Activated CD4-positive, alpha-beta T cell treated with anti-CD3 and anti-CD28 coated beads, Interleukin-2, amount 10 ng/mL, durations not matched to agents 7 days and 5 days (primary cell): ENCODE measurements around the gene VAV2. TPM values are rescaled to one million over a fixed set of nuclear protein-coding genes. Genes with fewer than 3 reads are reported as not detected.

Experiments
- CTCF ChIA-PET: fragments of 350-600 bp; sonication (Branson Sonifier 250); formaldehyde crosslinking; loops from one replicate; lab custom pipeline; 2021; ENCODE audit warnings: antibody characterized with exemption; lab: Charles Lee
- POLR2A ChIA-PET: fragments of 350-600 bp; sonication (Branson Sonifier 250); formaldehyde crosslinking; loops from one replicate; lab custom pipeline; 2021; ENCODE audit warnings: antibody characterized with exemption; lab: Charles Lee
- DNase-seq: peaks from one replicate; pipeline ENCODE4 v3.0.0-alpha.2; 2020
- H3K27ac Mint-ChIP-seq: one replicate; pipeline ENCODE4 v1.8.0; 2021; ENCODE audit warnings: mild to moderate bottlenecking, moderate library complexity, mixed read lengths
- H3K27me3 Mint-ChIP-seq: one replicate; pipeline ENCODE4 v1.8.0; 2021; ENCODE audit warnings: mixed read lengths
- H3K36me3 Mint-ChIP-seq: one replicate; pipeline ENCODE4 v1.8.0; 2021; ENCODE audit warnings: low read depth, mixed read lengths
- H3K4me1 Mint-ChIP-seq: one replicate; pipeline ENCODE4 v1.8.0; 2021; ENCODE audit warnings: mixed read lengths
- H3K4me3 Mint-ChIP-seq: one replicate; pipeline ENCODE4 v1.8.0; 2021; ENCODE audit warnings: mild to moderate bottlenecking, moderate library complexity, mixed read lengths
- H3K9me3 Mint-ChIP-seq: one replicate; pipeline ENCODE4 v1.8.0; 2021; ENCODE audit warnings: mixed read lengths
- total RNA-seq, 2 experiments: library from RNA; stranded (reverse); gene quantifications; one replicate each; pipeline ENCODE4 v1.2.3, GENCODE V29; 2021

VAV2 gene
- total RNA-seq, 2 experiments from 2014 or later: 6.2 TPM

DNA sequence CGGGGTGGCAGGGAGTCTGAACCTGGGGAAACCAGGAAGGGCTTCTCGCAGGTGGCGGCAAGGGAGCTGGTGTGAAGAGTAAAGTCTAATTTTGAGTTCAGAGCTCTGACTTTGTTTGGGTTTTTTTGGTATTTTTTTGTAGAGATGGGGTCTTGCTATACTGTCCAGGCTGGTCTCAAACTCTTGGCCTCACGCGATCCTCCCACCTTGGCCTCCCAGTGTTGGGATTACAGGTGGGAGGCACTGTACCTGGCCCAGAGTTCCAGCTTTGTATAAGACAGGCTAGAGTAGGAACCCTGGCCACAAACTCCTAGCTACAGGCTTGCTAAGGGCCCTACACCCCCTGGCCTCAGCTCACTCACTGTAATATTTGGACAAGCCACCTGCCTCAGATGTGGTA, 148.9 kb downstream of the VAV2 start:
- ChIA-PET POLR2A (no interaction called here), CTCF (no interaction called here)
- Mint-ChIP-seq H3K27me3 (no peaks in the 10 kb centered on the region), H3K36me3 (no peaks in the 10 kb centered on the region), H3K4me1 (no peaks in the 10 kb centered on the region), H3K4me3 (no peak overlapping the region), H3K9me3 (no peaks in the 10 kb centered on the region), H3K27ac (no peak overlapping the region)
- DNase-seq: no peak

DNA sequence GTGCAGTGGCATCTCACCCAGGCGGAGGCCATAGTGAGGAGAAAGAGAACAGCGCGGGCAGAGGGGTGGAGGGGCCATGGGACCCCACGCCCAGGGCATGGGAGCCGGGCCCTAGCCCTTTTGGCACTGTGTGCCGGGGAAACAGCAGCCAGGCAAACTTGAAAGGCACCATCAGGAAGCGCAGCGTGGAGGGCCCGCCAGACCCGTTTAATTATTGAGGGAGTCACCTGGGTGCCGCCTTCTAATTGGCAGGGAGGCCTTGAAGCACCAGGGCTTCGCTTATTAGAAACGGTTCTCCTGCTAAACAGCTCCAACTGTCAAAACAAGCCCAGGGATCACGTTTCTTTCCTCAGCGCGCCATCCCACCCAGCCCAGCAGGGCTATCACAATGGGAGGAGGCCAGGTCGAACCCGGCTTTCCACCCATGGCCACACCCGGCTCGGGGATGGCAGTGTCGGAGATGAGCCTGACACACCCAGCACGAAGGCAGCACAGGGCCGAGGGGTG, 149.3 kb downstream of the VAV2 start:
- DNase-seq: no peak
- Mint-ChIP-seq H3K4me3 (no peak overlapping the region), H3K4me1 (no peaks in the 10 kb centered on the region), H3K27me3 (no peaks in the 10 kb centered on the region), H3K36me3 (no peaks in the 10 kb centered on the region), H3K9me3 (no peaks in the 10 kb centered on the region), H3K27ac (no peak overlapping the region)
- ChIA-PET CTCF (interaction anchor here (1.9 kb wide), 1 partner anchor 21 kb away, joined by 4 read pairs; no protein-coding TSS in a partner anchor), POLR2A (no interaction called here)

DNA sequence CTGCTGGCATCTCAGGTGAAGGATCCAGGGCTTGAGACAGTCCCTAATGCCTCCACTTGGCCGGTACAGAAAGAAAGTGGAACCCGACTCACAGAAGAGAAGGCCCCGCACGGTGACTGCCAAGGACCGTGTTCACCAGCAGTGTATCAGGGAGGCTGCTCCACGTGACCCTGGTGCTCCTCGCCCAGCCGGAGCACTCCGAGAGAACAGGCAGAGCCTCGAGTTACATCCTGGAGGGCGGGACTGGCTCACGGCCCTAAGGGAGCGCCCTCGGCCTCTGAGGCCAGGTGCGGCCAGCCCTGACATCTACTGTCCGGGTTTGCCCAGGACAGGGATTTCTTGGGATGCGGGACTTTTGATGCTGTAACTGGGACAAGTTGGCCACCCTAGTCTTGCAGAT, 149.9 kb downstream of the VAV2 start:
- Mint-ChIP-seq H3K36me3 (no peaks in the 10 kb centered on the region), H3K27ac (no peak overlapping the region), H3K4me3 (no peak overlapping the region), H3K4me1 (no peaks in the 10 kb centered on the region), H3K9me3 (no peaks in the 10 kb centered on the region), H3K27me3 (no peaks in the 10 kb centered on the region)
- ChIA-PET POLR2A (no interaction called here), CTCF (interaction anchor here (1.9 kb wide), 1 partner anchor 21 kb away, joined by 4 read pairs; no protein-coding TSS in a partner anchor)
- no peak for DNase-seq

DNA sequence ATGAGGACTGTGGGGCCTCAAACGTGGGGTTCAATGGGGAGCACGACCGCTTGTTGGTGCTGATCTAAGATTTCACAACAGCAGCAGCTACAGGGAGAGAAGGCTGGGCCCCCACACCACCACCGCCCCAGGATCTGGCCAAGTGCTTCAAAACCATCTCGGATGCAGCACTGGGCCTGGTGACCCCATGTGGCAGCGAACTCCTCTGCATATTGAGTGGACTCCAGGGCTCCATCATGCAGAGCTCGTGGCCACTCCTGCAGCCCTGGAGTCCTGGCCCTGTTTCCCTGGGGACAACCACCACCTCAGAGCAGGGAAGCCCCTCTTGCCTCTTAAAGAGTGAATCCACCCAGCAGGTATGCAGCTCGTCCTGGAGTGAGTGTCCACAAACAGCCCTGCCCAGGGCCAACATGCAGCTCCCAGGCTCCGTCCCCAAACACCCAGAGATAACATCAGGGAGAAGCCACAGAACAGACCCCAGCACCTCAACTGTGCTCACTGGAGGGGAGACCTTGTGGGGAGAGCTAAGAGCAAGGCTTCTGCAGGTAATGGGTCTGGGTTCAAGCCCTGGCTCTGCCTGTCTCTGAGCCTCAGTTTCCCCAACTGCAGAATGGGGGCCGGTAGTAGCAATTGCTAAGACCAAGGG, 150.8 kb downstream of the VAV2 start:
- Mint-ChIP-seq H3K27me3 (no peaks in the 10 kb centered on the region), H3K4me3 (no peak overlapping the region), H3K27ac (no peak overlapping the region), H3K4me1 (no peaks in the 10 kb centered on the region), H3K36me3 (no peaks in the 10 kb centered on the region), H3K9me3 (no peaks in the 10 kb centered on the region)
- DNase-seq: no peak
- ChIA-PET POLR2A (no interaction called here), CTCF (interaction anchor here (1.9 kb wide), 1 partner anchor 22 kb away, joined by 4 read pairs; no protein-coding TSS in a partner anchor)

DNA sequence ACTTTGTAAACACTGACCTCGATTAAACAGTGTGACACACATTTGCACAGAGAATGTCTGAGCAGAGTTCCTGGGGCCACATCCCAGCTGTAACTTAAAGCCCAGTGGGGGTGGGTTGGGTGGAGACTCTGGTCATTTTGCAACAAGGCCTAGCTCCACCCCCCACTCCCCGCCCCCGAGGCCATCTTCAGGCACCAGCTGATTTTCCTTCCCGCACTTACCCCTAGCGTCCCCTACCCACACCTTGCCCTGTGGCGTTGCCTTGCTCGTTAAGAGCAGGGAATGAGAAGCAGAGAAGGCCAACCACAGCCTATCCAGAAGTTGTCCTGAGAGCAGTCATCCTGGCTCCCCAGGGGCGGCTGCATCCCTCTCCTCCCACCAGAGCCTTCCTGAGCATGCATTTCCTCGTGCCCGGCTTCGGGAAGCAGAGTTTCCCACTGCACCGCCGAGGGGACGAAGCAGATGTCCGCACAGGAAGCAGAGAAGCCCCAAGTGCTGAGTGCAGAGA, 152.2 kb downstream of the VAV2 start:
- H3K36me3 Mint-ChIP-seq: no peaks in the 10 kb centered on the region
- no peak overlapping the region for H3K27ac Mint-ChIP-seq

DNA sequence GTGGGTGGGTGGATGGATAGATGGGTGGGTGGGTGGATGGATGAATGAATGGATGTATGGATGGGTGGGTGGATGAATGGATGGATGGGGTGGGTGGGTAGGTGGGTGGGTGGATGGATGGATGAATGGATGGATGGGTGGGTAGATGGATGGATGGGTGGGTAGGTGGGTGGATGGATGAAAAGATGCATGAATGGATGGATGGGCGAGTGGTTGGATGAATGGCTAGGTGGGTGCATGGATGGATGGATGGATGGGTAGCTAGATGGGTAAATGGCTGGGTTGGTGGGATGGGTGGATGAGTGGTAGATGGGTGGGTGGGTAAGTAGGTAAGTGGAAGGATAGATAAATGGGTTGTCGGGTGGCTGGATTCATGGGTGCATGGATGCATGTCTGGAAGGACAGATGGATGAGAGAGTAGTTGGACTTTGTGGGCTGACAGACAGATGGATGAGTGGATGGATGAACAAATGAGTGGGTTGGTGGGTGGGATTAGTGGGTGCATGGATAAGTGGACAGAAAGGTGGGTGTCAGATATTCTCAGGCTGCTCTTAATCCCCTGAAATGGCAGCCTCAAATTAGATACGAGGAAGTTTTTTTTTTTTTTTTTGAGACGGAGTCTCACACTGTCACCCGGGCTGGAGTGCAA, 153.1 kb downstream of the VAV2 start:
- CTCF ChIA-PET: no interaction called here
- no peak overlapping the region for H3K4me3 Mint-ChIP-seq

More for the DNA sequence above, 152.2 kb downstream of the VAV2 start:
- Mint-ChIP-seq H3K4me1 (no peaks in the 10 kb centered on the region), H3K9me3 (no peaks in the 10 kb centered on the region), H3K4me3 (no peak overlapping the region), H3K27me3 (no peaks in the 10 kb centered on the region)
- no peak for DNase-seq
- ChIA-PET POLR2A (no interaction called here), CTCF (no interaction called here)

DNA sequence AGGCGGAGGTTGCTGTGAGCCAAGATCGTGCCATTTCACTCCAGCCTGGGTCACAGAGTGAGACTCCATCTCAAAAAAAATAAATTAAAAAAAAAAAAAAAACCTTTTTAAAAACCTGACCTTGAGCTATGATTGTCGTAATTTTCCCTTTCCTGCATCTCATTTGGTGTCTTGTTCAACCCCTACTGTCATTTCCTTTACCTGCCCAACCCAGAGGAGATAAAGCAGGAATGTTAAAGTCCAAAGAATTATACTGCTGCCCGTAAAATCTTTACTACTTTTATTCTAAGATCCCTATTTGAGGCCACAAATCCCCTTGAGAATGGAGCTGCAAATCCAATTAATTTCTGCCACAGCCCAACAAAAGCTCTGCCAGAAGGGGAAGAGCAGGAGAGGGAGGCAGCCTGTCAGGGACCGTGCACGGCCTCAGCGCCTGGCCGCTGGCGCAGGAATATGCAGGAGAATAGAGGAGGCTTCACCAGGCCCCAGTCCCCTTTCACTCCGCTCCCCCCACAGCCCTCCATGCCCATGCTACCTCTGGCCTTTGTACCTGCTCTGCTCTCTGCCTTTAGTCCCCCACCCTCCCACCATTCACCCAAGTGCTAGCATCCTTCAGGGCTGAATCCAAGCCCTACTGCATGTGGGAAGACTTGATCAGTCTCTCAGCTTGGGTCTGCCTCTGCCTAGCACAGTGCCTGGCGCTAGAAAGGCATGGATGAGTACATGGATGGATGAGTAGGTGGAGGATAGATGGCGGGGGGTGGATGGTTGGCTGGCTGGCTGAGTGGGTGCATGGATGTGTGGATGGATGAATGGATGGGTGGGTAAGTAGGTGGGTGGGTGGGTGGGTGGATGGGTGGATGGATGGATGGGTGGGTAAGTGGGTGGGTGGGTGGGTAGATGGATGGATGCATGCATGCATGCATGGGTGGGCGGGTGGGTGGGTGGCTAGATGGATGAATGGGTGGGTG, 154.2 kb downstream of the VAV2 start:
- Mint-ChIP-seq H3K27ac (no peak overlapping the region), H3K4me1 (no peaks in the 10 kb centered on the region), H3K36me3 (no peaks in the 10 kb centered on the region), H3K4me3 (no peak overlapping the region), H3K9me3 (no peaks in the 10 kb centered on the region), H3K27me3 (no peaks in the 10 kb centered on the region)
- CTCF ChIA-PET: interaction anchor here (0.7 kb wide), 1 partner anchor 33 kb away, joined by 3 read pairs; no protein-coding TSS in a partner anchor
- no peak for DNase-seq
- POLR2A ChIA-PET: no interaction called here

More for the DNA sequence above, 153.1 kb downstream of the VAV2 start:
- DNase-seq: no peak
- Mint-ChIP-seq H3K27ac (no peak overlapping the region), H3K36me3 (no peaks in the 10 kb centered on the region), H3K9me3 (no peaks in the 10 kb centered on the region), H3K4me1 (no peaks in the 10 kb centered on the region), H3K27me3 (no peaks in the 10 kb centered on the region)
- POLR2A ChIA-PET: no interaction called here

DNA sequence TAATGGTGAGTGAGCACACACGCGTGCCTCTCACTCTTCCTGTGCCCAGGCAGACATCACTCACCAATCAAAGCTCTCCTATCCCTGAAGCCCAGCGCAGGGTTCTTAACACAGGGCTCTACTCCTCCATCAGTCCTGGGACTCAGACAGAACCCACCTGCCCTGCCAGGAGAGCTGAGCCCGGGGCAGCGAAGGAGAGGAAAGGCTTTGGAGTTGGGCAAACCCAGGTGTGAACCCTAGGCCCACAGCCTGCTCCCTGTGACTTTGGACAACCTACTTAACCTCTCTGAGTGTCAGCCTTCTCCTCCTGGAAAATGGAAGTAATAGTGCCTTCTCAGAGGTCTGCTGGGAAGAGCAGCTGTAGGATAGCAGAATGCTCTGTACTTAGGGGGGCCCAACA, 155.3 kb downstream of the VAV2 start:
- H3K36me3 Mint-ChIP-seq: no peaks in the 10 kb centered on the region
- H3K4me3 Mint-ChIP-seq: no peak overlapping the region
- ChIA-PET POLR2A (no interaction called here), CTCF (interaction anchor here (0.7 kb wide), 1 partner anchor 32 kb away, joined by 3 read pairs; no protein-coding TSS in a partner anchor)
- no peak overlapping the region for H3K27ac Mint-ChIP-seq
- no peak for DNase-seq
- no peaks in the 10 kb centered on the region for H3K4me1 Mint-ChIP-seq
- H3K9me3 Mint-ChIP-seq: no peaks in the 10 kb centered on the region
- H3K27me3 Mint-ChIP-seq: no peaks in the 10 kb centered on the region

DNA sequence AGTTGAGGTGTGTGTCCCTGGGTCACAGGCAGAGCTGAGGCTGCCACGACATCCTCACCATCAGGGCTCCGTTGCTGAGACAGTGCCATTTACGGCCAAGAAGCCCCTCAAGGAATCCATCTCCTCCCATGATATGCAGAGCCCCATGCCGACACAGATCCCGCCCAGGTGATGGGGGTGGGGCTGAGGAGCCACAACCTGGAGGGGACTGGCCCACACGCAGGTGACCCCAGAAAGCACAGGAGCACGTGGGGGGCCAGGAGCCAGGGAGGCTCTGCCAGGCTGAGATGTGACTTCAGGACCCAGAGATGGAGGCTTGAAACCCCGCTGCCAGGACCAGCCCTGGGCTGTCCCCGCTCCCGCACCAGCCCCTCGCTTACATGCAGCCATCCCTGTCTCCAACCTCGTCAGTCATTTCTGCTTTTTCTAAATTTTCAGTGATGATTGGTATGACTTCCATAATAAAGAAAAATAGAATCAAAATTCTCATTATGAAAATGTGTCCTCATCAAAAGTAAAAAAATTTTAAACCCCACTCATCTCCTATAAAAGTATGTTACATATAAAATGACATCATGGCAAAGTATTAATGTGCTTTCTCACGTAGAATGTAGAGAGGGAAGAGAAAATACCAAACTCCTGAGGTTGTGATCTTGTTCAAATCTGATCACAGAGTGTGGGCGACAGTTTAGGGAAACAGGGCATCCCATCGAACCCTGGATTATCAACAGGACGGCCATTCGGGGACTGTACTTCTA, 155.9 kb downstream of the VAV2 start:
- ChIA-PET CTCF (no interaction called here), POLR2A (no interaction called here)
- no peak overlapping the region for H3K27ac Mint-ChIP-seq
- H3K4me3 Mint-ChIP-seq: no peak overlapping the region
- H3K27me3 Mint-ChIP-seq: no peaks in the 10 kb centered on the region
- H3K9me3 Mint-ChIP-seq: no peaks in the 10 kb centered on the region
- DNase-seq: no peak
- no peaks in the 10 kb centered on the region for H3K36me3 Mint-ChIP-seq
- no peaks in the 10 kb centered on the region for H3K4me1 Mint-ChIP-seq

DNA sequence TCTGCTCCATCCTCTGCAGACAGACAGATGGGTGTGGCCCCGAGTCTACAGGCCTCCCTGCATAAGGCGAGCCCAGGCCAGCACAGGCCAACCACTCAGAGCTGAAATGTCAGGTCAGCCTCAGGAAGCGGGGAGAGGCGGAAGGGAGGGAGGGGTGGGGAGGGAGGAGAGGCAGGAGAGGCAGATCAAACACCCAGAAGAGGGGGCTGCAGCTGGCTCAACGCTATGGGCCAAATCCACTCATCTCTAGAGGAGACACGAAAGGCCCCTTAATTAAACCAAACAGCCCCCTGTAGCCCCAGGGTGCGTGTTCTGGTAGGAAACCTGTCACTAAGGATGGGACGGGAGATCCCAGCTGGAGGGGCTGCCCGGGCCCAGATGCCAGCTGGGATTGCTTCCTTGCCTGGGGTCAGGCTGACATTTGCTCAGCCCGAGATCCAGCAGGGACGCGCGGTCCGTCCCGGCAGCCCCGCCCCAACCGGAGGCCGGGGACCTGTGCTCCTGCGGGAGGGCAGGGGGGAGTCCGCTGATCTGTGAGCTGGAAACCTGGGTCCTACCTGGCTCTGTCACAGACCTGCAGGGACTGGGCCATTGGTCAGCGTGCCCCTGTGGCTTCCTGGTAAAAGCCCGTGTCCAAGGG, 156.7 kb downstream of the VAV2 start:
- POLR2A ChIA-PET: no interaction called here

DNA sequence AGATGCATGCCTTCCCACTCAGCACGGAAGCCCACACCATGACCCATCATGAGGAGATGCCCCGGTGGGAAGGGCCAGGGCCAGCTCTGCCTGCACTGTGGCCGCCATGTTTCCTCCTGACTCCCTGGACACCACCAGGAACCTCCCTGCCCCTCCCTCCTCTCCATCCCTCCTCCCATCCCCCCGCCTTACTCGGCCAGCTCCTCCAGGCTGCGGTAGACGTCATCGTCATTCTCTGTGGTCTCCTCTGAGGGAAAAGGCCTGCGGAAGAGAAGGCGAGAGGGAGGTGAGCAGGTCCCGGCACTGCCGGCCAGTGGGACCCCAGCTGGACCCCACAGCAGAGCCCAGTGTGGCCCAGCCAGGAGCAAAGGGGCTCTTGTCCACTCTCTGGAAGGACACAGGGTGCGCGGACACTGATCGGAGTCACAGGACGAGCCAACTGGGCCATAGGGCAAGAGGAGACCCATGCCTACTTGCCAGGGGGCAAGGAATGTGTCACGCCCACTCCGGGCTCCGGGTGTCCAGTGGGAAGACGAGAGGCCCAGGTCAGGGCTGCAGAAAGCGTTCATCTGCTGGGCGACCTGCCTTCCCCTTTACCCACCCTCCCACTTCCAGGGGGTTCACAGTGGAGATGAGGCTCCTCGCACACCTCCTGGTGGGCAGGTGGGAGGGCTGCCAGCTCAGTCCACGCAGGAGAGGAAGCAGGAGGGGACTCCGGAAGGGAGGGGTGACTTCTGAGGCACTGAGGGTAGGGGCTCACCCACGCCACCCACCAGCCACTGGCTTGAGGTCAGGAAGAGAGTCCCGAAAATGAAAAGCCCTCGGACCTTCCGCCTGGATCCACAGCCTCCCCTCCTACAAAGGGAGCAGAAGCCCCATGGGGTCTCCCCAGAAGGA, 157.8 kb downstream of the VAV2 start:
- no peak for DNase-seq
- POLR2A ChIA-PET: no interaction called here
- Mint-ChIP-seq H3K27ac (no peak overlapping the region), H3K4me3 (no peak overlapping the region), H3K27me3 (no peaks in the 10 kb centered on the region), H3K4me1 (no peaks in the 10 kb centered on the region), H3K9me3 (no peaks in the 10 kb centered on the region), H3K36me3 (no peaks in the 10 kb centered on the region)
- CTCF ChIA-PET: no interaction called here

More for the DNA sequence above, 156.7 kb downstream of the VAV2 start:
- Mint-ChIP-seq H3K4me1 (no peaks in the 10 kb centered on the region), H3K4me3 (no peak overlapping the region), H3K27me3 (no peaks in the 10 kb centered on the region), H3K9me3 (no peaks in the 10 kb centered on the region), H3K27ac (no peak overlapping the region), H3K36me3 (no peaks in the 10 kb centered on the region)
- no peak for DNase-seq
- CTCF ChIA-PET: no interaction called here
